SK-N-MC (cell line): ENCODE data around the gene ZSCAN16.

Experiments
- EZH2 ChIP-seq: fragments of 200-600 bp; sonication (generic); IDR thresholded peaks from one replicate; pipeline ENCODE4 v1.6.1; 2017; ENCODE audit warnings: antibody characterized with exemption
- POLR2AphosphoS5 ChIP-seq: IDR thresholded peaks from 2 replicates; pipeline ENCODE4 v1.6.1; 2012; ENCODE audit warnings: mild to moderate bottlenecking, low read depth, low read length, borderline replicate concordance

GRCh38 chr6:28078836-28079235 lies 45.6 kb upstream of the ZSCAN16 start:
- TF ChIP-seq EZH2 (no peak), POLR2AphosphoS5 (no peak)
